ENCODE measurements around the gene DSTYK.

DNA sequence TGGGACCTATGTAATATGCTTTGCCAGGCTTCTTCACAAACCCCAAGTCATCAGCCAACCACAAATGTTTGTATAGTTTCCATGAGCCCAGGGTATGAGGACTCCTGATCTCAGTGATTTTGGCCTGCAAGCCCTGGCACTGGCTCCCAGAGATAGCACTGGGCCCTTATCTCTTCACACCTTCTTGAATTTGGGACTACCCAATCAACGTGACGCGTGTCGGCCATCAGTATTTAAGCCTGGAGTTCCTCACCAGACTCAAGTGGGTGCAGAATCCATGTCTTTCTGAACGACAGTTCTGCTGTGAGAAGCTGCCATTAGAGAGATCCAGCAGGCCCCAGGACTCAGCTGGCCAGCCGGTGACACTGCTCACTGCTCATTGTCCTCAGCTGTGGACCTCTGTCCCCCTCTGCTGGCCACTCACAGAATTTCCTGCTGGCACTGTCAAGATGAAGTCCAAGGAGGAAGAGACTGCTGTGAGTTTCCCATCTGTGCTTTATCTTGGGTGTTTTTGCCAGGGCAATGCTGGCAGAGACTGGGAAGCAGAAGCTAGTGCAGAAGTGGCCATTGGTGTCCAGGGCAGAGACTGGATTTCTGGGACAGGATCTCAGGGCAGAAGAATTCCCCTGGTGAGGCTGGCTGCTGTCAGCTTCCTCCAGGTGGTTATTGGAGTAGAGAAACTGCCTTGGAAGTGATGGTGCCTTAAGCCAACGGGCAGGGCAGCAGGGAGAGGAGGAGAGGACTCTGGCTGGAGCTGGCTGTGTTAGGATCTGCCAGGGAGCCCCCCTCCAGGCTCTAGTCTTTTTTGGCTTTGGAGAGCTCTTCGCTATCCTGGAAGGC is 44.7 kb upstream of the DSTYK start:
- TF ChIP-seq, protein P1, sequence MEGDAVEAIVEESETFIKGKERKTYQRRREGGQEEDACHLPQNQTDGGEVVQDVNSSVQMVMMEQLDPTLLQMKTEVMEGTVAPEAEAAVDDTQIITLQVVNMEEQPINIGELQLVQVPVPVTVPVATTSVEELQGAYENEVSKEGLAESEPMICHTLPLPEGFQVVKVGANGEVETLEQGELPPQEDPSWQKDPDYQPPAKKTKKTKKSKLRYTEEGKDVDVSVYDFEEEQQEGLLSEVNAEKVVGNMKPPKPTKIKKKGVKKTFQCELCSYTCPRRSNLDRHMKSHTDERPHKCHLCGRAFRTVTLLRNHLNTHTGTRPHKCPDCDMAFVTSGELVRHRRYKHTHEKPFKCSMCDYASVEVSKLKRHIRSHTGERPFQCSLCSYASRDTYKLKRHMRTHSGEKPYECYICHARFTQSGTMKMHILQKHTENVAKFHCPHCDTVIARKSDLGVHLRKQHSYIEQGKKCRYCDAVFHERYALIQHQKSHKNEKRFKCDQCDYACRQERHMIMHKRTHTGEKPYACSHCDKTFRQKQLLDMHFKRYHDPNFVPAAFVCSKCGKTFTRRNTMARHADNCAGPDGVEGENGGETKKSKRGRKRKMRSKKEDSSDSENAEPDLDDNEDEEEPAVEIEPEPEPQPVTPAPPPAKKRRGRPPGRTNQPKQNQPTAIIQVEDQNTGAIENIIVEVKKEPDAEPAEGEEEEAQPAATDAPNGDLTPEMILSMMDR (conservative IDR thresholded peaks at IDR 0.05; ENCODE audit: low read depth, low read length) = peak; percentile 98
- no peak for TF ChIP-seq EZH2phosphoT487 (IDR thresholded peaks at IDR 0.05; ENCODE audit: borderline replicate concordance, low read length)

Data from PC-3 (cell line).